GM12878 (cell line): ENCODE measurements around the gene TUFM.

Experiments
- CHD1 ChIP-seq: IDR thresholded peaks from 2 replicates; pipeline ENCODE4 v1.6.1; 2012; ENCODE audit warnings: low read depth, low read length, improper control_type of control experiment
- CTCF ChIP-seq, 3 experiments: IDR thresholded peaks in 2 of 3; conservative IDR thresholded peaks in 1 of 3; 2 replicates each; pipeline ENCODE4 v1.5.1; 2011; ENCODE audit warnings: low read depth in 3 of 3, low read length in 3 of 3, mild to moderate bottlenecking in 3 of 3, control low read depth in 2 of 3, moderate library complexity in 2 of 3, inconsistent platforms in 1 of 3, mixed read lengths in 1 of 3; ENCODE audit not compliant: control insufficient read depth in 2 of 3, insufficient read depth in 1 of 3; ENCODE audit errors: extremely low read depth in 1 of 3
- CUX1 ChIP-seq: IDR thresholded peaks from 2 replicates; pipeline ENCODE4 v1.6.1; 2012; ENCODE audit warnings: improper control_type of control experiment, low read depth, low read length; ENCODE audit not compliant: insufficient replicate concordance
- EP300 ChIP-seq, 2 experiments: fragments of 150-350 bp in 1 of 2; IDR thresholded peaks; 2 replicates each; pipeline ENCODE4 v1.6.1; 2011 to 2012; ENCODE audit warnings: low read depth in 2 of 2, low read length in 2 of 2, borderline replicate concordance in 1 of 2, improper control_type of control experiment in 1 of 2, inconsistent platforms in 1 of 2; ENCODE audit not compliant: control insufficient read depth in 1 of 2
- HDGF ChIP-seq: fragments of 450-650 bp; IDR thresholded peaks from 2 replicates; pipeline ENCODE4 v1.6.1; 2016; ENCODE audit warnings: antibody characterized with exemption
- POLR2A ChIP-seq: IDR thresholded peaks from 2 replicates; pipeline ENCODE4 v1.6.1; 2011; ENCODE audit warnings: low read depth, mild to moderate bottlenecking, low read length
- POLR2AphosphoS5 ChIP-seq: IDR thresholded peaks from 2 replicates; pipeline ENCODE4 v1.6.1; 2011; ENCODE audit warnings: mild to moderate bottlenecking, low read length, inconsistent platforms
- RAD21 ChIP-seq: IDR thresholded peaks from 2 replicates; pipeline ENCODE4 v1.6.1; 2011; ENCODE audit warnings: mild to moderate bottlenecking, low read depth, low read length, moderate library complexity; ENCODE audit not compliant: insufficient read depth
- RAD51 ChIP-seq: fragments of 450-650 bp; IDR thresholded peaks from 2 replicates; pipeline ENCODE4 v1.6.1; 2016; ENCODE audit warnings: moderate library complexity, mild to moderate bottlenecking, inconsistent platforms
- RCOR1 ChIP-seq: conservative IDR thresholded peaks from 2 replicates; pipeline ENCODE4 v1.6.1; 2012; ENCODE audit warnings: low read depth, low read length, improper control_type of control experiment
- SIX5 ChIP-seq: IDR thresholded peaks from 2 replicates; pipeline ENCODE4 v1.6.1; 2011; ENCODE audit warnings: mild to moderate bottlenecking, low read depth, low read length, moderate library complexity; ENCODE audit not compliant: severe bottlenecking
- USF2 ChIP-seq: IDR thresholded peaks from 2 replicates; pipeline ENCODE4 v1.6.1; 2011; ENCODE audit warnings: low read depth, low read length, improper control_type of control experiment, borderline replicate concordance

- TF ChIP-seq CHD1 (no peak), POLR2AphosphoS5 (no peak), RAD51 (no peak), CTCF (IDR thresholded peaks at IDR 0.05 in 2 of 3, conservative IDR thresholded peaks at IDR 0.05 in 1 of 3; ENCODE audit: control insufficient read depth in 2 of 3, extremely low read depth in 1 of 3, insufficient read depth in 1 of 3, low read depth in 3 of 3, low read length in 3 of 3) (no peak), USF2 (no peak), POLR2A (no peak), RCOR1 (no peak), SIX5 (no peak), HDGF (no peak), EP300 (IDR thresholded peaks at IDR 0.05; ENCODE audit: borderline replicate concordance in 1 of 2, control insufficient read depth in 1 of 2, low read depth in 2 of 2, low read length in 2 of 2) (no peak), CUX1 (no peak), RAD21 (no peak)
Measured at GRCh38 chr16:28867241-28867640, 21.1 kb upstream of the TUFM start.
